GM19025 (cell line): ENCODE results near the gene COL9A3.
"Not testable (repeated sequence)": the region's sequence is repeated elsewhere in the genome, so short reads cannot be mapped to it uniquely, and the experiment has no call there.

Source experiments
- ATAC-seq: cut with Tn5 transposase; IDR thresholded peaks from one replicate; pipeline ENCODE4 v1.9.1; 2021; ENCODE audit warnings: mild to moderate bottlenecking, low read depth, moderate library complexity; ENCODE audit not compliant: unreplicated experiment

COL9A3 gene

DNA sequence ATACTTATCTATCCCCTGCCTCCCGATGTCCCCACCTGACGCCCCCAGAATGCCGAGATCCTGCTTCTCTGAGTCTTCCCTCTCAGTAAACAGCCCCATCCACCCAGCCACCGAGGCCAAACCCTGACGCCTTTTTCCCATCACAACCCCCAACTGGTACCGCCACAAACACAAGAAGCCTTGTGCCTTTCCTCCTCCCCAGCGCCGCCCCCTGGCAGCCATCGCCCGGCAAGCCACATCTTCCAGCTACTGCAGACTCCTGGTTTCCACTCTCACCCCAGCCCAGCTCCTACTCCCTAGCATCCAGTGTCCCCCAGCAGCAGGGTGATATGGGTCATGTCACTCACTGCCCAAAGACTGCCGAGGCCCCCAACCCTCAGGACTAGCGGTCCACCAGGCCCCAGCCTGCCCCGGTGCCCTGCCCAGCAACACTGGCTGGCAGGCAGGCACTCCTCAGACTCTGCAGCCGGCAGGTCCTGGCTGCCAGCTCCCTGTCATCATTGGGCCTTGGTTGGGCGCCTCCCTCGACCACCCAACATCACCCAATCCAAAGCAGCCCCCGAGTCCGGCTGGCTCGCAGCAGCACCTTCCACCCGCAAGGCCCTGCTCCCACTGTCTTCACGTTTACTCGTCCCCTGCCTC, 33.6 kb downstream of the COL9A3 start:
- ATAC-seq, result no peak

GRCh38 chr20:62852196-62852595, 35.3 kb downstream of the COL9A3 start:
- ATAC-seq, result no peak

- ATAC-seq, result no peak
Measured at GRCh38 chr20:62852841-62853240, 36.0 kb downstream of the COL9A3 start.

- ATAC-seq, result not testable (repeated sequence)
Measured at GRCh38 chr20:62853304-62853703, 36.5 kb downstream of the COL9A3 start.

DNA sequence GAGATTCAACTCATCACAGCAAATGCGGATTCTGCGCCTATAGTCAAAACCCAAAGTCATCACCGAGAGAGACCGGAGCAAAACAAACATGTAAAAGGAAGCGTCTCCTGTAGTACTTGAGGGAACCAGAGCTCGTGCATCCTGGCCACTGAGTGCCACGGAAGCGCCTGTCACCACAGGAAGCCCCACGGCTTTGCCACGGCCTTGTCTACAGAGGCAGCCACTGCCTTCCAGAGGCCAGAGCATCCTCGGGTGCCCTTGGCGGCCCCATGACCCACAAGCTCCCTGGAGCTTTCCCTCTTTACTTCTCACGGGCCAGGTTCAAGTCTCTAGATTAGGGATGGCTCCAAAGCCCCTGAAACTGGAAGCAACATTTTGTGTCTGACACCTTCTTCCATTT, 37.3 kb downstream of the COL9A3 start:
- no peak for ATAC-seq

- no peak for ATAC-seq
Measured at GRCh38 chr20:62855120-62855519, 38.3 kb downstream of the COL9A3 start.

- ATAC-seq, result no peak
Measured at GRCh38 chr20:62856931-62857619, 40.2 kb downstream of the COL9A3 start.

- ATAC-seq, result no peak
Measured at GRCh38 chr20:62858058-62858830, 41.4 kb downstream of the COL9A3 start.

- ATAC-seq, result no peak
Measured at GRCh38 chr20:62859721-62860120, 42.9 kb downstream of the COL9A3 start.

DNA sequence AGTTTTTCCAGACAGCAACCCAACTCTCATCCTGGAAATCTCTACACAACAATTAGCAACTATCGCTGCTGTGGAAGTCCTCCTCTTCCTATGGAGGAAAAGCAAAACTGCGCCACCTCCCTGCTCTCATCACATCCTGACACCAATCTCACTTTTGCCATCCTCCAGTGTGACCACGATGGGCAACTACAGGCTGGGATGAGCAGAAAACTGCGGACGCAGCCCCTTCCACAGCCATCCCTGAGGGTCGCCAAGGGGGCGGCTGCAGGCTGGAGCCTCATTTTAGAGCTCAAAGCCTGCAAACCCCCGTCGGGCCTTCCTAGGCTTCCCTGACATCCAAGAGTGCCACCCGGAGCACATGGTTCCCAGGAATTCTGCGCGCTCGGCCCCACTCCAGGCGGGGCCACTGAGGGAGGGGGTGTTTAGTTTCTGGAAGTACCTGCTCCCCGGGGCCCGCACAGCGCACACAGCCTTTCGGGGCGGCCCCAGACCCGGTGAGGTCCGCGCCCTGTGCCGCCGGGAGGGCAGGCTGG, 43.6 kb downstream of the COL9A3 start:
- no peak for ATAC-seq

- peak; percentile 30 for ATAC-seq
Measured at GRCh38 chr20:62860924-62861691, 44.3 kb downstream of the COL9A3 start.

- ATAC-seq, result peak; percentile 55
Measured at GRCh38 chr20:62861726-62862336, 45.0 kb downstream of the COL9A3 start, which contains the start of gene TCFL5. TSS of gene TCFL5 (minus strand) at chr20:62861822. CDS start at chr20:62861670, 152 bp downstream.

GRCh38 chr20:62864207-62864606, 47.4 kb downstream of the COL9A3 start:
- ATAC-seq, result no peak

DNA sequence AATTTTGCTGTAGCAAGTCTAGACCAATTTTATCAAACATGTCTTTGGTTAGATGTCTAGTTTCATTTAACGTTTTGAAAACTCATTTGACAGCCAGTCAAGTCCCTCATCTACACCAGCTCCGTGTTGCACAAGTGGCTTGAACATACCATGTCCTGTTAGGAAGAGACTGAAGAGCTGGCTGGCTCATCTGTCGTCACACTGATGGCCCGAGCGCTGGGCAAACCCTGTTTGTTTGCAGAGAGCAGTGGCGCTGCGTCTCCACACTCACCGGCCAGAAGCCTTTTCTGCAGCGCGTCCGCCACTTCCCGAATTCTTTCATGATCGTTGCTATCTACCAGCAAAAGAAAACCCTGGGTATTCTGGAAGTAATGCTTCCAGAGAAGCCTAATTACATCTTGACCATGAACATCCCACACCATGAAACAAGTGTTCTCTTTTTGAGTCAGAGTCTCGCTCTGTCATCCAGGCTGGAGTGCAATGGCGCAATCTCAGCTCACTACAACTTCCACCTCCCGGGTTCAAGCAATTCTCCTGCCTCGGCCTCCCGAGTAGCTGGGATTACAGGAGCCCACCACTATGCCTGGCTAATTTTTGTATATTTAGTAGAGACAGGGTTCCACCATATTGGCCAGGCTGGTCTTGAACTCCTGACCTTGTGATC, 55.5 kb downstream of the COL9A3 start:
- no peak for ATAC-seq

DNA sequence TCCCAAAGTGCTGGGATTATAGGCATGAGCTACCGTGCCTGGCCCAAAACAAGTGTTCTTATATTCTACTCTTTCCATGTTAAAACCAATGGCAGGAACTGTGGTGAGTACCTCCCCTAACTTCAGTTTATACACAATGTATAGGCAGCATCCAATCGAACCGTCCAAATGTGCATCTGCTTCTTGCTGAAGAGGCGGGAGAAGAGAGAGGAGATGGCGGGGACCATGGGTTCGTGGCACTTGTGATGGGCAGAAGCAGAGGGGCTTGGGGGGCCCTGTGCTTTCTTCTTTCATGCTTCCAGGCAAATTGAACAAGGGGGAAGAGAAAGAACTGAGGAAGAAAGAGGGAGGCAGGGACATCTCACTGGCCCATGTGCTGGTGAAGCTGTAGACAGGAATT, 56.0 kb downstream of the COL9A3 start:
- no peak for ATAC-seq

DNA sequence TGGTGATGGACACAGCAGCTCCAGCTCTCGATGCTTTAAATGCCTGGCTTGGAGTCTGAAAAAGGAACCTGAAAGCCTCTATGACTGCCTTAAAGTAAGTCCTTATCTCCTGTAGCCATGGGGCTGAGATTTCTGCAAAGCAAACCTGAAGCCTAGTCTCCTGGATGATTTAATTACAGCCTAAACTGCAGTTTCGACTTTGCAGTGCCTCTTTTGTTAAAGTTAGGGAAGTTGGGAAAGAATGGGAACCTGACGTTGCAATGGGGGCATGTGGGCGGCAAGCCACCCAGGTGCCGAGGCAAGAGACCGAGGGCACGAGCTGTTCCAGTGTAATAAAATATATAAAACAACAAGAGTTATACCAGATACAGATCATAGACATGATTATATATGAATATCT, 56.4 kb downstream of the COL9A3 start:
- ATAC-seq, result no peak

DNA sequence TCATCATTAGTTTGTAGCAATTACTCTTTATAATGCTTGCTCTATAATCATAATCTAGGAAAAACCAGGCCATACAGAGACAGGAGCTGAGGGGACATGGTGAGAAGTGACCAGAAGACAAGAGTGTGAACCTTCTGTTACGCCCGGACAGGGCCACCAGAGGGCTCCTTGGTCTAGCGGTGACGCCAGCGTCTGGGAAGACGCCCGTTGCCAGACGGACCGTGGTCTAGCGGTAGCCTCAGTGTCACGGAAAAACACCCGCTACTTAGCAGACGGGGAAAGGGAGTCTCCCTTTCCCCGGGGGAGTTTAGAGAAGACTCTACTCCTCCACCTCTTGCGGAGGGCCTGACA, 56.8 kb downstream of the COL9A3 start:
- not testable (repeated sequence) for ATAC-seq

DNA sequence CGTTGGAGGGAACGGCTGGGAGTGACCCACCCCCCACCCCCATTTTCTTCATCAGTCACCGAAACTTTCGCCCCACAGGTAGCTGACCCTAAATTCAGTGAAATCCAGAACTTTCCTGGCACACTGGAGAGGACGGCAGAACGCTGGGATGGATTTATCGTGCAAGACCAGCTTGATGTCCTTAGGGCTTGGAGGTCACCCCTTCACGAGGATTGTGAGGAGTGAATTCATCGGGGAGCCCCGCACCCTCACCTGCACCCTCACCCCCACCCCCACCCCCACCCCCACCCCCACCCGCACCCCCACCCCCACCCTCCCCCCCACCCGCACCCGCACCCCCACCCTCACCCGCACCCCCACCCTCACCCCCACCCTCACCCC, 58.1 kb downstream of the COL9A3 start:
- no peak for ATAC-seq
